Inflammatory macrophage treated with lipopolysaccharide for 4 hours (primary cell): Measurements from ENCODE around the gene PRKN.

Experiments
- DNase-seq: peaks from one replicate; pipeline ENCODE4 v3.0.0-alpha.2; 2020

Gene PRKN

GRCh38 chr6:161455848-161456247 lies 1271.7 kb downstream of the PRKN start:
- DNase-seq = no peak

- no peak for DNase-seq
Observed at GRCh38 chr6:161453558-161453957, 1274.0 kb downstream of the PRKN start.

GRCh38 chr6:161452241-161452640 lies 1275.3 kb downstream of the PRKN start:
- no peak for DNase-seq

GRCh38 chr6:161449521-161449920 lies 1278.0 kb downstream of the PRKN start:
- no peak for DNase-seq

GRCh38 chr6:161446949-161447348 lies 1280.6 kb downstream of the PRKN start:
- DNase-seq = no peak

GRCh38 chr6:161446296-161446925 lies 1281.2 kb downstream of the PRKN start:
- DNase-seq = no peak

GRCh38 chr6:161445021-161445799 lies 1282.4 kb downstream of the PRKN start:
- no peak for DNase-seq

- DNase-seq = no peak
Observed at GRCh38 chr6:161444464-161444863, 1283.1 kb downstream of the PRKN start.

- DNase-seq = no peak
Observed at GRCh38 chr6:161443848-161444247, 1283.7 kb downstream of the PRKN start.

- DNase-seq = no peak
Observed at GRCh38 chr6:161442420-161442819, 1285.1 kb downstream of the PRKN start.

GRCh38 chr6:161440299-161440698 lies 1287.3 kb downstream of the PRKN start:
- DNase-seq = no peak

GRCh38 chr6:161439093-161439492 lies 1288.5 kb downstream of the PRKN start:
- no peak for DNase-seq

- DNase-seq = no peak
Observed at GRCh38 chr6:161438430-161439030, 1289.0 kb downstream of the PRKN start.

- no peak for DNase-seq
Observed at GRCh38 chr6:161437851-161438250, 1289.7 kb downstream of the PRKN start.

GRCh38 chr6:161436106-161436876 lies 1291.3 kb downstream of the PRKN start:
- DNase-seq = no peak

GRCh38 chr6:161435748-161436070 lies 1291.9 kb downstream of the PRKN start:
- DNase-seq = no peak

GRCh38 chr6:161434921-161435747 lies 1292.4 kb downstream of the PRKN start:
- no peak for DNase-seq

- no peak for DNase-seq
Observed at GRCh38 chr6:161434350-161434749, 1293.2 kb downstream of the PRKN start.

- no peak for DNase-seq
Observed at GRCh38 chr6:161432546-161432945, 1295.0 kb downstream of the PRKN start.

GRCh38 chr6:161429921-161430490 lies 1297.6 kb downstream of the PRKN start:
- DNase-seq = no peak

- DNase-seq = no peak
Observed at GRCh38 chr6:161424421-161424820, 1303.1 kb downstream of the PRKN start.
